ENCODE data around the gene HDGFL2. TPM values are rescaled to one million over a fixed set of nuclear protein-coding genes. Genes with fewer than 3 reads are reported as not detected.

Gene HDGFL2
- total RNA-seq = 37.3 and 41.8 TPM in 2 replicates

DNA sequence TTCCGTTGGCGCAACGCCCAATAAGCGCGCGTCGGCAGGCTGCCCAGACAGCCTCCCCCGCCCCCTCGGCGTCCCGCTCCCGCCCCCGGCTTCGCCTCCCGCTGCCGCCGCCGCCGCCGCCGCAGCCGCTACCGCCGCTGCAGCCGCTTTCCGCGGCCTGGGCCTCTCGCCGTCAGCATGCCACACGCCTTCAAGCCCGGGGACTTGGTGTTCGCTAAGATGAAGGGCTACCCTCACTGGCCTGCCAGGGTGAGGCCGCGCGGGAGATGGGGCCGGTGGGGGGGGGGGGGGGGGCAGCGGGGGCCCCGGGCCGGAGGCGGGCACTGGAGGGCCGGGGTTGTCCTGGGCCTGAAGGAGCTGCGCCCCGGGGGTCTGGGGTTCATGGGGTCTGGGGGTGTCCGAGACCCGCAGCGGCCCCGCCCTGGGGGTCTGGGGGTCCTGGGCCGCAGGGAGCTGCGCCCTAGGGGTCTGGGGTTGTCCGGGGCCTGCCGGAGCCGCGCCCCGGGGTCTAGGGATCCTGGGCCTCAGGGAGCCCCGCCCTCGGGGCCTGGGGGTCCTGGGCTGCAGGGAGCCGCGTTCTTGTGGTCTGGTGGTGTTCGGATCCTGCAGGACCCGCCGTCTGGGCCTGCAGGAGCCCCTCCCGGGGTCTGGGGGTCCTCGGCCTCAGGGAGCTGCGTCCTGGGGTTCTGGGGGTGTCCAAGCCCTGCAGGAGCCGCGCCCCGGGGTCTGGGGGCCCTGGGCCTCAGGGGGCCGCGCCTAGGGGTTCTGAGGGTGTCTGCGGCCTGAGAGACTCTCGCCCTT lies at the start of gene HDGFL2:
TSS of gene HDGFL2 (plus strand) at position 124 of the 801 bp plus-strand sequence. CDS start at position 178, 54 bp downstream.
- no peak for DNase-seq (ENCODE audit: low read depth in 2 of 2)

DNA sequence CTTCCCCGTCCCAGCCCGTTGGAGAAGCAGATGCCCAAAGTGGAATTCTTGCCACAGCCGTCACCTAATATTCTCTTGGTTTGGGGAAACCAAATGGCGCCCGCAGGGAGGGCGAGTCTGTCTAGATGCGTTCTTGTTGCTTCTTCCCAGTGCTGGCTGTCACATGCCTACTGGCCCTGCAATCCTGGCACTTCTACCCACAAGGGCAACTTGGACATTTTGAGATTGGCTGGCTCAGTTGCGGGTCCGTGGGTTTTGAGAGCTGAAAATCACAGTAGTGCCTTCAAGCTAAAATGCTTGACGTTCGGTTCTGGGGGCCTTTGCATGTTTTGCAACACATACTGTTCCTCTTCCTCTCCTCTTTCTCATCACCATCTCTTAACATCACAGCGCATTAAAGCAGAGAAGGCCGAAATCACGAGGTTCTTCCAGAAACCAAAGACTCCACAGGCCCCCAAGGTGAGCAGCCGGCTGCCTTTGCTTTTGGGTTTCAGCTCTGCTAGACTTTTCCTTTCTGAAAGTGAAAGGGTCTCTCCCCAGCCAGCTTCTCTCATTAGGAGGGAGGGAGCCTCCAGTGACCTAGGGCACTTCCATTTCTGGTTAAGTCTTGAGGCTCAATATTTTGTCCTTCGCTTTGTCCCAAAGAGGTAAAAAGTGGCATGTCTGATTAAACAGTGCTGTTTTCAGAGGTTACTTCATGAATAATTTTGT lies 48.5 kb upstream of the HDGFL2 start:
- DNase-seq (ENCODE audit: low read depth in 2 of 2) = no peak

- DNase-seq (ENCODE audit: low read depth in 2 of 2) = no peak
Measured at GRCh38 chr19:4425537-4425936, 46.6 kb upstream of the HDGFL2 start.

DNA sequence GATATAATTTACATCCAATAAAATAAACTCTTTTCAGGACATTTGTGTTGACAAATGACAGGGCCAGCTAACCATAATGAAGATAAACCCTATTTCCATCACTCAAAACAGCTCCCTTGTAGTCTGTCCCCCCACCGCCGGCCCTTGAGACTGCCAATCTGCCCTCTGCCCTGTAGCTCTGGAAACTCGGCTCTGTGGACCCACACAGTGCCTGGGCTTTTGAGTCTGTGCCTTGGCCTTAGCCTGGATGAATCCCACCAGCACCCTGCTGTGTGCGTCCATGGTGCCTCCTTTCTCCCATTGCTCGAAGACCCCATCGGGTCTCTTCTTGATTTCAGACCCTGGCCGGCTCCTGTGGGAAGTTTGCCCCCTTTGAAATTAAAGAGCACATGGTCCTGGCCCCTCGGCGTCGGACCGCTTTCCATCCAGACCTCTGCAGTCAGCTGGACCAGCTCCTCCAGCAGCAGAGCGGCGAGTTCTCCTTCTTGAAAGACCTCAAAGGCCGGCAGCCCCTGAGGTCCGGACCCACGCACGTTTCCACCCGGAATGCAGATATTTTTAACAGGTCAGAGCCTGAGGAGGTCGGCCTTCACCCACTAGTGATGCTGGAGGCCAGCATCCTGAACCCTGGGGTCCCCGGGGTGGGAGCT lies 43.6 kb upstream of the HDGFL2 start:
- DNase-seq (ENCODE audit: low read depth in 2 of 2) = no peak

GRCh38 chr19:4429256-4429655 lies 42.8 kb upstream of the HDGFL2 start:
- DNase-seq (ENCODE audit: low read depth in 2 of 2) = no peak

DNA sequence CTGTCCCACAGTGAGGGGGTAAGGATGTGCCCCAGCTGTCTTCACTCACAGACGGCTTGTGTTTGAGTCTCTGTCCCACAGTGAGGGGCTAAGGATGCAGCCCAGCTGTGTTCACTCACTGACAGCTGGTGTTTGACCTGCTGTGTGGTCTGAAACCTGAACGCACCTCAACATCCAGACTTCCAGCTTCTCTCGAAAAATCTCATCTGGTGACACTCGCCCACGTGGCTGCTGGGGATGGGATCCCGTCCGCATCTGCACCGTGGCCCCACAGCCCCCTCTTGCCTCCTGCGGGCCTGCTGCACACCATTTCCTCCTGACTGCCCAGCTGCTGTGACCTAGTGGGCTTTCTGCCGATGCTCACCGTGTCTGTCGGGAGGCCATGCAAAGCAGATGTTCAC lies 42.3 kb upstream of the HDGFL2 start:
- DNase-seq (ENCODE audit: low read depth in 2 of 2) = no peak

DNA sequence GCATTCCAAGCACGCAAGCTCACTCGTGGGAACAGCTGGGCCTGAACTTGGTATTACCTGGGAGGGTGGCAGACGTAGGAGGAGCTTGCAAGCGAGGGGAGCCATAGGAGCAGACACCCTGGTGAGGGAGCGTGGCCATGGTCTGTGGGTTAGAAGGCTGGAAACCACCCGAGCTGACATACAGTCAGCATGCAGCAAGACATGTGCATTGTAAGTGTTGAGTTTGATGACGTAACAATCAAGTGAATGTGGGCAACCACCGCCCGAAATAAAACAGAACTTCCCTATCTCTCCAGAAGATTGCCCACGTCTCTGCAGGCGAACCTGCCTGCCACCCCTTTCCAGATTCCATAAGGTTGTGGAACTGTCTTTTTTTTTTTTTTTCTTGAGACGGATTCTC lies 41.3 kb upstream of the HDGFL2 start:
- no peak for DNase-seq (ENCODE audit: low read depth in 2 of 2)

DNA sequence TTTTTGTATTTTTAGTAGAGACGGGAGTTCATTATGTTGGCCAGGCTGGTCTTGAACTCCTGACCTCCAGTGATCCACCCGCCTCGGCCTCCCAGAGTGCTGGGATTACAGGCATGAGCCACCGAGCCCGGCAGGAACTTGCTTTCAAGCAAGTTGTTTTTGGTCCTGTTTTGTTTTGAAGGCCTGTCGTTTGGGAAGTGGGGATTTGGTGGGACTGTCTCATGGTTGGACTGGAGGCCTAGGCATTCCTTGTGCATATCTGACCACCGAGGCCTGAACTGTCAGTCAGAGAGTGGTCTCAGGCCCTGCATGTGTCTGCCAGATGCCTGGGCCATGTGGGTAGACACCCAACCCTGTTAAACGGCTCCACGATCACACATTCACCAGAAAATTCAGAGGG lies 40.8 kb upstream of the HDGFL2 start:
- DNase-seq (ENCODE audit: low read depth in 2 of 2) = no peak

DNA sequence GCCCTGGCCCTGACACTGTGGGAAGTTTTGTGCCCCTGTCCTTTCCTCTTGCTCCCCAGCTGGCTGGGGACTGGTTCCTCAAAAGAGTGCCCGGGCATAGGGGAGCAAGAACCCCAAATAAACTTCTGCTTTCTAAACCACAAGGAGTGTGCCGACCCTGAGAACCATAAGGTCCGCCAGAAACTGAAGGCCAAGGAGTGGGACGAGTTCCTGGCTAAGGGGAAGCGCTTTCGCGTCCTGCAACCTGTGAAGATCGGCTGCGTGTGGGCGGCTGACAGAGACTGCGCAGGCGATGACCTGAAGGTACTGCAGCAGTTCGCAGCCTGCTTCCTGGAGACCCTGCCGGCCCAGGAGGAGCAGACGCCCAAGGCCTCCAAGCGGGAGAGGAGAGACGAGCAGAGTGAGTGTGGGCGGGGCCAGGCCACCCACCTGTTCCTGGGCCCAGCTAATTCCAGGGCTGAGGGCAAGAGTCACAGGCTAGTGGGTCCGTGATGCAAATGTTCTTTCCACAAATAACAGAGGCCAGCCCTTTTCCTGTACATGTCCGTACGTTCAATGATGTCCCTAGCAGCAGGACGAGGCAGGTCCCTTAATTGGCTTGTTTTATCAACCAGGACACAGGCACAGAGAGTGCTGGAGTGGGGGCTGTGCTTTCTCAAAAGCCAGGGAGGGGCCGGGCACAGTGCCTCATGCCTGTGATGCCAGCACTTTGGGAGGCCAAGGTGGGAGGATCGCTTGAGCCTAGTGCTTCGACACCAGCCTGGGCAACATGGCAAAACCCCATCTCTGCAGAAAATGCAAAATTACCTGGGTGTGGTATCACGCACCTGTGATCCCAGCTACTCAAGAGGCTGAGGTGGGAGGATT lies 40.1 kb upstream of the HDGFL2 start:
- DNase-seq (ENCODE audit: low read depth in 2 of 2) = no peak

- no peak for DNase-seq (ENCODE audit: low read depth in 2 of 2)
Measured at GRCh38 chr19:4432918-4433506, 39.1 kb upstream of the HDGFL2 start.

DNA sequence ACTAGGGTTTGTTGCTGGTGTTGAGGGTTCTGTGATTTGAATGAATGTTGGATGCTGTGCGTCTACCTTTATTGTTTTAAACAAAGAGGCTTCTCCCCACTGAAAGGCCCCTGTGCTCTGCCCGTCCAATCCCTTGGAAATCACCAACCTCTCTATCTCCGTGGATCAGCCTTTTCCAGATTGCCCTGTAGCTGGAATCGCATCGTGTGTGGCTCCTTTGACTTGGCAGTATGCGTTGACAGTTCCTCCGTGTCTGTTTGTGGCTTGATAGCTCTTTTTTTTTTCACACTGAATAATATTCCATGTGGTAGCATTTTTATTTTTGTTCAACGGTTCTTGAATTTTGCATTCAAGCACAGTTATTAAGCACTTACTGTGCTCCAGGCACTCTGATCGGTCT lies 37.7 kb upstream of the HDGFL2 start:
- no peak for DNase-seq (ENCODE audit: low read depth in 2 of 2)

- DNase-seq (ENCODE audit: low read depth in 2 of 2) = no peak
Measured at GRCh38 chr19:4436231-4436630, 35.9 kb upstream of the HDGFL2 start.

- DNase-seq (ENCODE audit: low read depth in 2 of 2) = no peak
Measured at GRCh38 chr19:4437103-4437502, 35.0 kb upstream of the HDGFL2 start.

DNA sequence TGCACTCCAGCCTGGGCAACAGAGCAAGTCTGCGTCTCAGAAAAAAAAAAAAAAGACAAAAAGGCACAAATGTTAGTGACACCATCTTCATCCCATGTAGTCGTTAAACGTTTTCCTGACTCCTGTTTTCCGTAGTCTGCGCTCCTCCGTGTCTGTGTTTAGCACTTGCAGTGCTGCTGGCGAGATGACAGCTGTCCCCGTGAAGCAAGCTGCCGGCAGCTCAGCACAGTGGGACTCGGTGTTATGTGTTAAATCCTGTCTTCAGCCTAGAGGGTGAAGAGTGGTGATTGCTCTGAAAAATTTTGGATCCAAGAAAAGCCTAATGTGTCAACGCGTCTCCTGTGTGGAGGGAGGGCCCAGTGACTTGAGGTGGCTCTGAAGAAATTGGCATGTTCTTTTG lies 32.9 kb upstream of the HDGFL2 start:
- no peak for DNase-seq (ENCODE audit: low read depth in 2 of 2)

GRCh38 chr19:4441994-4442818 lies 29.9 kb upstream of the HDGFL2 start:
- DNase-seq (ENCODE audit: low read depth in 2 of 2) = no peak

- DNase-seq (ENCODE audit: low read depth in 2 of 2) = no peak
Measured at GRCh38 chr19:4442819-4443146, 29.3 kb upstream of the HDGFL2 start.

DNA sequence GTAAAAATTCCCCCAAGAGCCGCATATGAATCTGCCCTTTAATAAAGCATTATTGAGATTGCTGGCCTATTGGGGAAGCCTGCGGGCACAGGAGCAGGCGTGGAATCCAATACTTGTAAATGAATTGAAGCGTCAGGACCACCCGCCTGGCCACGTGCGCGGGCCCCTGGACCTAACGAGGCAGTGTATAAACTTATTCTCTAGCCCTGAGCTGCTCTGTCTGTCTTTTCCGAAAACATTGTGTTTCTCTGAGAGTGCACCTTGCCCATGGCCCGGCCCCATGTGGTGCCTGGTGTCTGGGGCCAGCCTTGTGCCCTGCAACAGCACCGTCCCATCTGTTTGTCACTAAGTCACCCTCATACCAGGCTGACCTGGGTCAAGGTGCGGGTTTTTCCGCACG lies 28.9 kb upstream of the HDGFL2 start:
- no peak for DNase-seq (ENCODE audit: low read depth in 2 of 2)

DNA sequence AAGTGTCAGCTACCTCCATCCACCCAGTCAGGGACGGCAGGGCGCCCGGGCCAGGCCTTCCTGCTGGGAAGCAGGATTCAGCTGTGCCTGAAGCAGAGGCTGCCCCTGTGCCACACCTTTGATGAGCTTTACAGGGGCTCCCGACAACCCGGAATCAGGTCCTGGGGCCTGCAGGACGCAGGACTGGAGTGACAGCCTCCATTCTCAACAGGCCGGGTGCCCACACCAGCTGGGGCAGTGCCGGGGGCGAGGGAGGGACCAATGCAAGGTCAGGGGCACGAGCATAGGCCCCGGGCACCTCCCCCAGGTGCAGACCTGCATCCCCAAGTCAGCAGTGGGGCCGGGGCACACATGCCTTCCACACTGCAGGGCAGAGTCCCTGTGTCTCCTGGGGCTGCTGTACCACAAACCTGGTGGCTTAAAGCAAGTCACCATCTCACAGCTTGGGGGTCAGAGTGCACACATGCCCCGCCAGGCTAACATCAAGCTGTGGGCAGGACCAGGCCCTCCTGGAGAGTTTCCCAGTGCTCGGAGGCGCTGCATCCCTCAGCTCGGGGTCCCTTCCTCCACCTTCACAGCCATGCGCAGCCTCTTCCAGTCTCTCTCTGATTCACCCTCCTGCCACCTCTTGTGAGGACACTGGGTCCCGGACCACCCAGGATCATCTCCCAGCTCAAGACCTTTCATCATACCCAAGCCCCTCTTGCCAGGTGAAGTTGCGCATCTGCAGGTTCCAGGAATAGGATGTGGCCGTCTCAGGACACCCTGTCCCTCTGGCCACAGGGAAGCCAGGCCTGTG lies 27.9 kb upstream of the HDGFL2 start:
- DNase-seq (ENCODE audit: low read depth in 2 of 2) = no peak

Data from dermis microvascular lymphatic vessel endothelial cell (primary cell).